Natural killer cell (primary cell): Measurements from ENCODE around the gene SRSF3. TPM values are rescaled to one million over a fixed set of nuclear protein-coding genes. Genes with fewer than 3 reads are reported as not detected.

Source experiments
- ATAC-seq, 3 donors: fragments of 150-1000 bp in 2 of 3; fragments of 200-7000 bp in 1 of 3; cut with Tn5 transposase; 1 replicate in 1 of 3; 2 replicates in 2 of 3; pipeline ENCODE4 v1.10.0; 2021; ENCODE audit warnings: mild to moderate bottlenecking in 2 of 3, moderate library complexity in 2 of 3
- DNase-seq, 2 donors: peaks; one replicate each; pipeline versions ENCODE4 v3.0.0 to v3.0.0-alpha.2; 2013 to 2021; ENCODE audit warnings: mixed read lengths in 1 of 2
- H3K27ac ChIP-seq: one replicate; pipeline ENCODE4 v1.5.1; 2013; ENCODE audit warnings: mild to moderate bottlenecking, low read length
- H3K27me3 ChIP-seq: one replicate; pipeline ENCODE4 v1.6.1; 2013; ENCODE audit warnings: low read length; ENCODE audit not compliant: control insufficient read depth, insufficient read depth
- H3K36me3 ChIP-seq: one replicate; pipeline ENCODE4 v1.6.1; 2013; ENCODE audit warnings: low read length; ENCODE audit not compliant: control insufficient read depth, insufficient read depth
- H3K4me1 ChIP-seq: one replicate; pipeline ENCODE4 v1.6.1; 2013; ENCODE audit warnings: low read length; ENCODE audit not compliant: control insufficient read depth, insufficient read depth
- H3K4me3 ChIP-seq: one replicate; pipeline ENCODE4 v1.5.1; 2013; ENCODE audit warnings: low read length
- H3K9me3 ChIP-seq: one replicate; pipeline ENCODE4 v1.6.1; 2013; ENCODE audit warnings: low read length; ENCODE audit not compliant: control insufficient read depth, insufficient read depth
- H3K27ac Mint-ChIP-seq, 2 donors: one replicate each; pipeline ENCODE4 v1.8.0; 2022; ENCODE audit warnings: mild to moderate bottlenecking in 2 of 2, mixed read lengths in 2 of 2, moderate library complexity in 1 of 2
- H3K27me3 Mint-ChIP-seq, 2 donors: one replicate each; pipeline ENCODE4 v1.8.0; 2022; ENCODE audit warnings: low read depth in 2 of 2, mixed read lengths in 2 of 2
- H3K36me3 Mint-ChIP-seq: one replicate; pipeline ENCODE4 v1.8.0; 2022; ENCODE audit warnings: mixed read lengths
- H3K4me1 Mint-ChIP-seq, 2 donors: one replicate each; pipeline ENCODE4 v1.8.0; 2022; ENCODE audit warnings: mixed read lengths in 2 of 2
- H3K4me3 Mint-ChIP-seq: one replicate; pipeline ENCODE4 v1.8.0; 2022; ENCODE audit warnings: mild to moderate bottlenecking, moderate library complexity, mixed read lengths
- H3K9me3 Mint-ChIP-seq, 2 donors: one replicate each; pipeline ENCODE4 v1.8.0; 2022; ENCODE audit warnings: mixed read lengths in 2 of 2
- CTCF ChIP-seq: fragments of 200-600 bp; IDR thresholded peaks from one replicate; pipeline ENCODE4 v1.8.0; 2022; ENCODE audit warnings: antibody characterized with exemption
- WGBS: methylation state at CpG from one replicate; pipeline ENCODE4 v1.1.7; 2013; ENCODE audit warnings: missing lambda C conversion rate; ENCODE audit not compliant: insufficient coverage; 5-methylcytosine and 5-hydroxymethylcytosine counted together
- intact Hi-C: fragments of 100-400 bp; cut with micrococcal nuclease; formaldehyde crosslinking; loops from one replicate; pipeline ENCODE4 v1.14.2; 2022
- total RNA-seq, 4 donors: library from RNA; stranded (reverse); fragments of 120-200 nt in 1 of 4; gene quantifications; one replicate each; pipeline versions ENCODE4 v1.2.3 to v1.2.4, GENCODE V29; 2013 to 2022

Gene SRSF3
- total RNA-seq, 3 donors from 2014 or later (not counting 1 experiment from before 2014, with no cell fraction given): 445 to 526 (median 447) TPM

- Histone ChIP-seq H3K27me3 (no peaks in the 10 kb centered on the region), H3K9me3 (no peaks in the 10 kb centered on the region), H3K27ac (peak overlapping the region; percentile 26), H3K4me3 (no peak overlapping the region), H3K36me3 (peaks cover 95% of the 10 kb centered on the region), H3K4me1 (peaks cover 29% of the 10 kb centered on the region)
- Mint-ChIP-seq H3K9me3 (no peaks in the 10 kb centered on the region), H3K36me3 (peaks cover 57% of the 10 kb centered on the region), H3K27me3 (no peaks in the 10 kb centered on the region), H3K4me1 (peaks cover 64 to 72% of the 10 kb centered on the region in 2 donors), H3K4me3 (no peak overlapping the region), H3K27ac (peak overlapping the region; percentile 74 to 81)
- WGBS: no CpG with 5 or more reads among the region's 3 CpGs
- DNase-seq (peak in 1 of 2 donors; percentile 21), ATAC-seq (no peak)
- no peak for TF ChIP-seq CTCF
- intact Hi-C loops: no loop called here
Observed at GRCh38 chr6:36603222-36604089, 9.3 kb downstream of the SRSF3 start.

GRCh38 chr6:36604090-36605060 lies 10.2 kb downstream of the SRSF3 start:
- H3K4me1 Mint-ChIP-seq: peaks cover 63 to 71% of the 10 kb centered on the region in 2 donors
- intact Hi-C loops: no loop called here
- Histone ChIP-seq H3K36me3 (peaks cover 91% of the 10 kb centered on the region), H3K27ac (no peak overlapping the region), H3K9me3 (no peaks in the 10 kb centered on the region), H3K4me3 (no peak overlapping the region), H3K27me3 (no peaks in the 10 kb centered on the region), H3K4me1 (peaks cover 30% of the 10 kb centered on the region)
- TF ChIP-seq CTCF: no peak
- H3K27ac Mint-ChIP-seq: peak overlapping the region; percentile 72 to 74
- peak in 1 of 2 donors; percentile 27 for DNase-seq
- no peaks in the 10 kb centered on the region for H3K9me3 Mint-ChIP-seq
- peaks cover 48% of the 10 kb centered on the region for H3K36me3 Mint-ChIP-seq
- 82% methylated on average over 5 of the region's 6 CpGs for WGBS
- no peaks in the 10 kb centered on the region for H3K27me3 Mint-ChIP-seq
- peak in 1 of 3 donors; percentile 9 for ATAC-seq
- no peak overlapping the region for H3K4me3 Mint-ChIP-seq

- no peak for ATAC-seq
- Mint-ChIP-seq H3K4me3 (peak overlapping the region; percentile 62), H3K27me3 (no peaks in the 10 kb centered on the region)
Observed at GRCh38 chr6:36605143-36605542, 11.0 kb downstream of the SRSF3 start.

More at GRCh38 chr6:36605143-36605542, 11.0 kb downstream of the SRSF3 start:
- peaks cover 40% of the 10 kb centered on the region for H3K36me3 Mint-ChIP-seq
- Histone ChIP-seq H3K9me3 (no peaks in the 10 kb centered on the region), H3K4me1 (peaks cover 24% of the 10 kb centered on the region), H3K27me3 (no peaks in the 10 kb centered on the region), H3K36me3 (peaks cover 89% of the 10 kb centered on the region), H3K4me3 (no peak overlapping the region), H3K27ac (peak overlapping the region; percentile 26)
- TF ChIP-seq CTCF: no peak
- peak overlapping the region; percentile 72 to 74 for H3K27ac Mint-ChIP-seq
- peaks cover 63 to 70% of the 10 kb centered on the region in 2 donors for H3K4me1 Mint-ChIP-seq
- intact Hi-C loops: no loop called here
- no peaks in the 10 kb centered on the region for H3K9me3 Mint-ChIP-seq
- DNase-seq: peak in 1 of 2 donors; percentile 28
- WGBS: 68% methylated on average over 4 of the region's 5 CpGs
